ENCODE results near the gene LMO7. TPM values are rescaled to one million over a fixed set of nuclear protein-coding genes. Genes with fewer than 3 reads are reported as not detected.

Gene LMO7
- total and polyA plus RNA-seq, 2 of the 4 experiments (the other 2 are of a cell fraction) = 266 to 367 TPM

DNA sequence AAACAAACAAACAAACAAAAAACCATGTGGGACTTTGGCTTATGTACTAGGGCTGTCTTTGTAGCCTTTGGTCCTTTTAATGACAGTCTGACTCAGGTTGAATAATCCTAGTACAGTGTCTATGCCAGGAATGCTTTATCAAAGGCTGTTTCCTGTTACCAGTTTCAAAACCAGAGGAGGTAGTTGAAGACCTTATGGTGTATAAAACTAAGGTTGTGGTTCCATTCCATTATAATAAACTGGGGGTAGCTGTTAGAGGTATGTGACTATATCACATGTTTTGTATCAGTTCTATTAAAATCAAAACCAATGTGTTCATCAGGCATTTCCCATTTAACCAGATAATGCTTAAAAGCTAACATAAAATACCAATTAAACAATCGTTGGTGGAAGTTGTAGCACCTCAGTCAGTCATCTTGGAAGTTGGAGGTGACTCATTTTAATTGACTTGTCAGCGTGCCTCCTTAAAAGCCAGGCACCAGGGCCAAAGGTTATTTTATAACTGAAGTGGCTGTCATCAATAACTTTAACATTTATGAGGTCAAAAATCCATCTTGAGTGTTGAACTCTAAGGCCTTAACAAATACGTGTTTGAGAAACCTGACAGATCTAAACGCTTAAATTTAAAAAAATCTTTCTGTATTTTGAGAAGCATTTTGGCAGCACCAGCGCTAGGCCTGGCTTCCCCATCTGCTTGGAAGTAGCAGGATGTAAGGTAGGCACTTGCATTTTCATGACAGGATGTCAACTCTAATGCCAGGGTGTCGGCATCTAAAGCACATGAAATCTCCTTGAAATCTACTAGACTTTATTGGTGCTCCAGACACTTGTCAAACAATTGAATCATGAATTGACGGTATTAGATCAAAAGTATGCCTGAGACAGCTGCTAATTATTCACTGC lies 162.5 kb downstream of the LMO7 start:
- H4K91ac ChIP-seq (ENCODE audit: insufficient read depth, low read depth, low read length) = no peak overlapping the region
- H3K4me1 ChIP-seq (ENCODE audit: control insufficient read depth, insufficient read depth, low read length) = peaks cover 8% of the 10 kb centered on the region
- no peak overlapping the region for H3K9ac ChIP-seq (ENCODE audit: low read depth, low read length)
- H3K18ac ChIP-seq (ENCODE audit: low read depth, low read length) = no peak overlapping the region
- CTCF ChIA-PET = no interaction called here
- ATAC-seq (ENCODE audit: low read depth) (peak; percentile 55), DNase-seq (peak; percentile 65)
- H4K8ac ChIP-seq (ENCODE audit: low read depth in 2 of 2, low read length in 2 of 2) = peak overlapping the region in 1 of 2 experiments; percentile 36; a peak in 2 of 4 replicates
- dilution Hi-C loops (cut with HindIII; ENCODE audit: low sequenced_read_pairs, unreplicated experiment) = no loop called here
- no peak overlapping the region for H2AK5ac ChIP-seq (ENCODE audit: low read depth, low read length)
- H2BK5ac ChIP-seq (ENCODE audit: low read depth, low read length, poor library complexity, severe bottlenecking) = peak overlapping the region; percentile 53
- H2AK9ac ChIP-seq (replicated peaks; ENCODE audit: low read depth, low read length, poor library complexity) = no peak overlapping the region
- no peak overlapping the region for H2BK15ac ChIP-seq (ENCODE audit: low read depth, low read length)
- H3K36me3 ChIP-seq (ENCODE audit: control insufficient read depth, insufficient read depth, low read length) = peaks cover 15% of the 10 kb centered on the region
- POLR2A ChIA-PET (ENCODE audit: unreplicated experiment) = no interaction called here
- H3K9me1 ChIP-seq (ENCODE audit: insufficient read depth, low read length) = peaks cover 11% of the 10 kb centered on the region
- no peak overlapping the region for H3K56ac ChIP-seq (ENCODE audit: extremely low read depth, insufficient read depth, low read length)
- H4K20me1 ChIP-seq (ENCODE audit: insufficient read depth, low read length) = peaks cover 45% of the 10 kb centered on the region; the same call in 1 of the 2 replicates
- no peak overlapping the region for H2BK120ac ChIP-seq (ENCODE audit: low read depth, low read length)
- no peak overlapping the region for H2AFZ ChIP-seq (replicated peaks; ENCODE audit: low read length, poor library complexity)
- H3K79me1 ChIP-seq (ENCODE audit: low read depth in 1 of 2, low read length in 2 of 2) = peaks cover 13 to 60% of the 10 kb centered on the region in 2 experiments
- H3K4me2 ChIP-seq (ENCODE audit: low read depth, low read length) = no peak overlapping the region
- WGBS, 2 experiments (ENCODE audit: extremely low coverage in 2 of 2, insufficient read length in 1 of 2) = 86% methylated on average over 1 of the region's 7 CpGs; no CpG with 5 or more reads in 1 of the 2 experiments
- H3K27ac ChIP-seq (ENCODE audit: insufficient read depth, low read length) = peak overlapping the region; percentile 44; the same call in 1 of the 2 replicates
- in situ Hi-C loops (cut with MboI; ENCODE audit: low sequenced_read_pairs) = no loop called here
- no peak overlapping the region for H3K14ac ChIP-seq (replicated peaks; ENCODE audit: low read depth, low read length)
- BruUV-seq (replicated peaks) = TSS peak; percentile 25
- no peak overlapping the region for H2BK20ac ChIP-seq (ENCODE audit: low read depth, low read length)
- H3K4me3 ChIP-seq (ENCODE audit: insufficient read depth, low read depth, low read length) = no peak overlapping the region
- intact Hi-C loops (cut with micrococcal nuclease) = no loop called here
- no peak overlapping the region for H3K4ac ChIP-seq (ENCODE audit: low read depth, low read length)
- no peaks in the 10 kb centered on the region for H3K9me3 ChIP-seq (ENCODE audit: control insufficient read depth, insufficient read depth, low read length)
- no peaks in the 10 kb centered on the region for H3K27me3 ChIP-seq (ENCODE audit: control insufficient read depth, insufficient read depth, low read length)
- H3K23ac ChIP-seq (ENCODE audit: low read depth, low read length) = peak overlapping the region; percentile 29; the same call in 1 of the 2 replicates
- 0 out of 2 replicates have a peak overlapping the region, but pooled peaks have one; percentile 14 for H4K5ac ChIP-seq (ENCODE audit: low read depth, low read length)
- TF ChIP-seq FOS (IDR thresholded peaks at IDR 0.05; ENCODE audit: low read depth, low read length) (no peak), MAZ (IDR thresholded peaks at IDR 0.05; ENCODE audit: borderline replicate concordance, low read depth, low read length) (no peak), SMC3 (IDR thresholded peaks at IDR 0.05; ENCODE audit: low read depth, low read length) (no peak), MXI1 (IDR thresholded peaks at IDR 0.05; ENCODE audit: borderline replicate concordance, low read depth, low read length) (no peak), ELK1 (IDR thresholded peaks at IDR 0.05; ENCODE audit: borderline replicate concordance, low read depth, low read length) (no peak), RCOR1 (IDR thresholded peaks at IDR 0.05; ENCODE audit: insufficient replicate concordance, low read length) (no peak), NFE2L2 (IDR thresholded peaks at IDR 0.05; ENCODE audit: low read depth, low read length) (no peak), POLR2A (IDR thresholded peaks at IDR 0.05; ENCODE audit: low read depth, low read length) (no peak), CTCF (conservative IDR thresholded peaks at IDR 0.05; ENCODE audit: low read depth, low read length) (no peak), MAFK (IDR thresholded peaks at IDR 0.05; ENCODE audit: low read depth, low read length) (no peak), BHLHE40 (IDR thresholded peaks at IDR 0.05; ENCODE audit: low read depth, low read length) (no peak), CEBPB (IDR thresholded peaks at IDR 0.05; ENCODE audit: low read depth, low read length) (no peak), USF2 (IDR thresholded peaks at IDR 0.05; ENCODE audit: low read depth, low read length) (no peak), RAD21 (IDR thresholded peaks at IDR 0.05; ENCODE audit: low read length) (no peak)
